ENCODE results near the gene PPP1R3A.

DNA sequence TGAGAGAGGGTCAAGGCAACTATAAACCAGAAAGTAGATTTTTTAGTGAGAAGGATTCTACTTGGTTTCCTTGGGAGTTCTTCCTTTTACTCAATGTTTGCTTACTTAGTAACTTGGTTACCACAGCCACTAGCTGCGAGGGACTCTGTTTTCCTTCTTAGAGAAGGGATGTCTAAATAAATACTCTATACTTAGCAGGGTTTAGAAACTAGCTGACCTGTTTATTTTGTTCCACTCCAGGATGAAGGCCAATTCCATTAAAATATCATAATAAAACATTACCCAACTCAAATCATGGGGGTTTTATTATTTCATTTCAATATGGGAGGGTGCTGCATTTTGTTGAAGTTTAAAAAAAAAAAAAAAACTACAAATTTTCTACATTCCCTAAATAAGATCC is 87.3 kb downstream of the PPP1R3A start:
- no peak for TF ChIP-seq EZH2 (IDR thresholded peaks at IDR 0.05)
- no peak for TF ChIP-seq POLR2AphosphoS5 (IDR thresholded peaks at IDR 0.05; ENCODE audit: borderline replicate concordance, low read depth, low read length)
